Measurements from ENCODE around the gene CMC2.

The CMC2 gene

DNA sequence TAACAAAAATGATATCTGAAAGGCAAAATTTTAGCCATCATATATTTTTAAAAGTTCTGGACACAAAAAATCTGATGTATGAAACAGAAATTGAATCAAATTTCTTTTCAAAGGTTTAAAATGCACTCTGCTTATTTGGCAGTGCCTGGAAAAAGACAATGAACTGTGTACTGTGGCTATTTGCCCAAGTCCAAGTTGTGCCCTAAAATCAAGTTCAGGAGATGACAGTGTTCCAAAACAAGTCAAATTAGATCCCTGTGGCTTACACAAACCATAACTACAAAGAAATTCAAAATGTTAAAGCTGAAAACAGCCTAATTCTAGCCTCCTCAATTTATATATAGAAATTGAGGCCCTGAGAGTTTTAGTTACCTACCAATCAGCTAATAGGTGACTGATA is 25.6 kb downstream of the CMC2 start:
- in situ Hi-C loops (cut with HindIII; ENCODE audit: low sequenced_read_pairs) = no loop called here

- in situ Hi-C loops (cut with HindIII; ENCODE audit: low sequenced_read_pairs) = no loop called here
Measured at GRCh38 chr16:80976946-80977345, 29.7 kb downstream of the CMC2 start.

- in situ Hi-C loops (cut with HindIII; ENCODE audit: low sequenced_read_pairs) = no loop called here
Measured at GRCh38 chr16:80974649-80975376, 31.9 kb downstream of the CMC2 start.

DNA sequence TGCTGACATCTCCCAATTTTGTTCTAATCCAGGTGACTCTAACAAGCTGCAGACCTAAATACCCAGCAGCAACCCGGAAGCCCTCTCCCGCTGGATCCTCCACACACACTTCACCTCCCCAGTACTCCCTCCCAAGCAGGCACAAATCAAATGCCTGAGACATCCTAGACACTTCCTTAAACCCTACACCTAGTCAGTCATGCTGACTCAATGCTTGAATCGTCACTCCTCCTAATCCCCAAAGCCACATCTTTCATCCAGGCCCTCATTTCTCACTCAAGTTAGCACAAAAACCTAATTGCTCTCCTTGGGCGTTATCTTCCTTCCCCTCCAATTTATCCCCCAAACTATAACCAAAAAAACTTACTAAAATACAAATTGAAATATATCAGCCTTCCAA is 32.7 kb downstream of the CMC2 start:
- in situ Hi-C loops (cut with HindIII; ENCODE audit: low sequenced_read_pairs) = no loop called here

- in situ Hi-C loops (cut with HindIII; ENCODE audit: low sequenced_read_pairs) = no loop called here
Measured at GRCh38 chr16:80972611-80973010, 34.1 kb downstream of the CMC2 start.

DNA sequence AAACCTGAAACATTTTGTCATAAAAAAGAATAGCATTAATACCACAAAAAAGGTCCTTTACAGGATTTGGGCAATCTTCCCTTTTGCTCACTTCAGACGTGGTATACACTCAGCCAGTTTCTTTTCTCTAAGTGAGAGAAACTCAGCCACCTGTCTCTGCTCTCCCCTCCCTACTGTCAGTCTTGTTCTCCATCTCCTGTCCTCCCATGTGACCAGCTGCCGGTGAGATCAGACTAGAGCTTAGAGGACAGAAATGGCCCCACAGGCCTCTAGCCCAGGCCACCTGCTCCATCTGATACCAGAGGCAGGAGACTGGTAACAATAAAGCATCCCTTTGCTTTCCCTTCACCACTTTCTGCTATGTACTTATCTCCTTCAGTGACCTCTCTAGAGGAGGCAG is 34.9 kb downstream of the CMC2 start:
- in situ Hi-C loops (cut with HindIII; ENCODE audit: low sequenced_read_pairs) = no loop called here

- in situ Hi-C loops (cut with HindIII; ENCODE audit: low sequenced_read_pairs) = no loop called here
Measured at GRCh38 chr16:80969114-80969484, 37.6 kb downstream of the CMC2 start.

GRCh38 chr16:80968386-80969113 is 38.1 kb downstream of the CMC2 start:
- in situ Hi-C loops (cut with HindIII; ENCODE audit: low sequenced_read_pairs) = no loop called here

- in situ Hi-C loops (cut with HindIII; ENCODE audit: low sequenced_read_pairs) = no loop called here
Measured at GRCh38 chr16:80966617-80967016, 40.1 kb downstream of the CMC2 start.

- in situ Hi-C loops (cut with HindIII; ENCODE audit: low sequenced_read_pairs) = no loop called here
Measured at GRCh38 chr16:80964351-80964750, 42.3 kb downstream of the CMC2 start.

- in situ Hi-C loops (cut with HindIII; ENCODE audit: low sequenced_read_pairs) = no loop called here
Measured at GRCh38 chr16:80962879-80963278, 43.8 kb downstream of the CMC2 start.

DNA sequence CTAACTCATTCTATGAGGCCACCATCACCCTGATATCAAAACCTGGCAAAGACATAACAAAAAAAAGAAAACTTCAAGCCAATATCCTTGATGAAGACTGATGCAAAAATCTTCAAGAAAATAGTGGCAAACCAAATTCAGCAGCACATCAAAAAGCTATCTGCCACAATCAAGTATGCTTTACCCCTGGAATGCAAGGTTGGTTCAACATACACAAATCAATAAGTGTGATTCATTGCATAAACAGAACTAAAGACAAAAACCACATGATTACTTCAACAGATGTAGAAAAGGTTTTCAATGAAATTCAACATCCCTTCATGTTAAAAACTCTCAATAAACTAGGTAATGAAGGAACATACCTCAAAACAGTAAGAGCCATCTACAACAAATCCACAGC is 48.4 kb downstream of the CMC2 start:
- in situ Hi-C loops (cut with HindIII; ENCODE audit: low sequenced_read_pairs) = no loop called here

GRCh38 chr16:80954985-80955384 is 51.7 kb downstream of the CMC2 start:
- in situ Hi-C loops (cut with HindIII; ENCODE audit: low sequenced_read_pairs) = no loop called here

DNA sequence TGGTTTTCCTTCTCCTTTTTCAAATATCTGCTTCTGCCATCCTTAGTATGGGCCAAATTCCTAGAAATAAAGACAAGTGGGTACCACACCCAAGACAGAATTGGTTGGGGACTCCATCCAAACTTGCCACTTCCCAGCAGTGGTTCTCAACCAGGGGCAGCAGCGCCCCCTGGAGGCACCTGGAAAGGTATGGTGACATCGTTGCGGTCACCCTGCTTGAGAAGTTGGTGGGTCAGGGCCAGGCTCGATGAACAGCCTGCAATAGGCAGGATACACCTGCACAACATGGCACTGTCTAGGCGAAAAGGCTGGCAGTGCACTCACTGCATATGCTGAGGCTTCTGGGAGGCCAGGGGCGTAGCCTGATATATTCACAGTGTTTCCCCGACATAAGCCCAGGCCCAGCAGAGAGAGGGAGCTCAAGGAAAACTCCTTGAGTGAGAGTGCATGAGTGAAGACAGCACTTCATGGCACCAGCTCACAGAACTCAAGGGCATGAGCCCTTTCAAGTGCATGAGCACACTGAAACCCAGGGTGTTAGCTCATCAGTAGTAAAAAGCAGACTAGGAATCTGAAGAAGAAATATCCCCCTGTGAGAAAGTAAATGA is 57.7 kb downstream of the CMC2 start:
- in situ Hi-C loops (cut with HindIII; ENCODE audit: low sequenced_read_pairs) = no loop called here

GRCh38 chr16:80947708-80948625 is 58.7 kb downstream of the CMC2 start:
- in situ Hi-C loops (cut with HindIII; ENCODE audit: low sequenced_read_pairs) = no loop called here

DNA sequence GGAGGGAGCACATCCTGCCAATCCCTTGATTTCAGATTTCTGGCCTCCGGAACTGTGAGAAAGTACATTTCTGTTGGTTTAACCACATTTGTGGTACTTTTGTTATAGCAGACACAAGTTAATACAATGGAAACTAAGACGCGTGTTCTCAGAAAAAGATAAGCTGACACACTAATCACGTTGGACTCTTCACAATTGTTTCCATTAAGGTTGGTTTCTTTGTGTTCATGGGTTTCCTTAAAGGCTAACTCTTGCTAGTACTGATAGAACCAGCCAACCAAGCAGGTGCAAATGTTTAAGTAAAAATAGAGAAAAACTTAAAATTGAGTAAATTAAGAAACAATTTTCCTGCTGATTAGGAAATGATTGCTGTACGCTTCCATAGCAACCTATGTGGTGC is 59.4 kb downstream of the CMC2 start:
- in situ Hi-C loops (cut with HindIII; ENCODE audit: low sequenced_read_pairs) = no loop called here

GRCh38 chr16:80946481-80946880 is 60.2 kb downstream of the CMC2 start:
- in situ Hi-C loops (cut with HindIII; ENCODE audit: low sequenced_read_pairs) = no loop called here

- in situ Hi-C loops (cut with HindIII; ENCODE audit: low sequenced_read_pairs) = no loop called here
Measured at GRCh38 chr16:80940069-80940856, 66.4 kb downstream of the CMC2 start.

DNA sequence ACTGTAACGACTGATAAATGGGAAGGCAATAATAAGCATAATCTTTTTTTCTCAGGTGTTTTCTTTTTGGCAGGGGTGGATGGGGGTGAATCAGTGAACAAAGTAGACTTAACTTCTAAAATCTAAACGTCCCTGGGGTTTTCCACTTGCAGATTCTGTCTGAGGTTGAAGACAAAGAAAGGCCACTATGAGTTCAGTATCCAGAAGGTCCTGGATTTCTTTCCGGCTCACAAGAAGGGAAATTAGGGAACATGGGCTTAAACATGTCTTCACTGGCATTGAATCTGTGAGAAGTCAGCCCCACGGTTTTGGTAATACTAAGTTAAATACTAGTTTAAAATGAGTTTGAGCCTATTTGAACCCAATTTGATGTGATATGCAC is 67.8 kb downstream of the CMC2 start:
- in situ Hi-C loops (cut with HindIII; ENCODE audit: low sequenced_read_pairs) = no loop called here
